Measurements from ENCODE around the gene CD63. TPM values are rescaled to one million over a fixed set of nuclear protein-coding genes. Genes with fewer than 3 reads are reported as not detected.
A peak's percentile ranks its signal among the peaks of the same experiment; 100 is the strongest.

Gene CD63
- total RNA-seq, 1 experiment from 2014 or later = 409 TPM

DNA sequence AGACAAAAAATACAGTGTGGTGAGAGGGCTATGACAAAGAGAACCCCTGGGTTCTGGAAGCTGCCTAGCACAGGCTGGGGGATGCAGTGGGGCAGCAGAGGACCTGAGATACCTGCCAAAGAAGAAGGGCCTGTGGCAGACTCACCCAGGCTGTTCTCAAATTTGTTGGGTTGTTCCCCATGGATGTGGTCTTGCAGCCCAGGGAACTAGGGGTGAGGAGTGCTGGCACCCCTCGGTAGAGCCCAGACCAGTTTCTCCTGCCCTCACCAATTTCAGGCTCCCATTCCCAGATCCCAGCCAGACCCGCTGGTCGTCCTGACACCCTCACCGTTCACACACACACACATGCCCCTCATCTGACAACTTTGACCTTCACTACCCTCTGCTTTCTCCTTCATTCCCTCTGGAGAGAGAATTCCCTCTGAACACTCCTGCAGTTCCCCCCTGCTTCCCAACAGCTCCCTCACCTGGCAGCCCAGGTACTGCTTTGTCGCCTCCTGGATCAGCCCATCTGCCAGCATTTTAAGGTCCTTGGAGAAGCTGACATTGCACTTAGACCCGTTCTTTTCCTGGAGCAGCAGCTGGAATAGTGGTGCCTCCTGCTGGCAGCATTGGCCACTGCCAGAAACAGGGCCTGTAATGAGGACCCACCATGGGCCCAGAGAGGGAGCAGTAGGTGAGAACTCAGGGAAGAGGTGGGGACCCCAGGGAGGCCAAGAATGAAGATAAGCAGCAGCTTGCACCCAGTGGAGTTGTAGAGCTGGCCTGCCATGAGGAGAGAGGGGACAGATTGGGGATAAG lies 8.2 kb upstream of the CD63 start (continued):
- TF ChIP-seq, protein P1, sequence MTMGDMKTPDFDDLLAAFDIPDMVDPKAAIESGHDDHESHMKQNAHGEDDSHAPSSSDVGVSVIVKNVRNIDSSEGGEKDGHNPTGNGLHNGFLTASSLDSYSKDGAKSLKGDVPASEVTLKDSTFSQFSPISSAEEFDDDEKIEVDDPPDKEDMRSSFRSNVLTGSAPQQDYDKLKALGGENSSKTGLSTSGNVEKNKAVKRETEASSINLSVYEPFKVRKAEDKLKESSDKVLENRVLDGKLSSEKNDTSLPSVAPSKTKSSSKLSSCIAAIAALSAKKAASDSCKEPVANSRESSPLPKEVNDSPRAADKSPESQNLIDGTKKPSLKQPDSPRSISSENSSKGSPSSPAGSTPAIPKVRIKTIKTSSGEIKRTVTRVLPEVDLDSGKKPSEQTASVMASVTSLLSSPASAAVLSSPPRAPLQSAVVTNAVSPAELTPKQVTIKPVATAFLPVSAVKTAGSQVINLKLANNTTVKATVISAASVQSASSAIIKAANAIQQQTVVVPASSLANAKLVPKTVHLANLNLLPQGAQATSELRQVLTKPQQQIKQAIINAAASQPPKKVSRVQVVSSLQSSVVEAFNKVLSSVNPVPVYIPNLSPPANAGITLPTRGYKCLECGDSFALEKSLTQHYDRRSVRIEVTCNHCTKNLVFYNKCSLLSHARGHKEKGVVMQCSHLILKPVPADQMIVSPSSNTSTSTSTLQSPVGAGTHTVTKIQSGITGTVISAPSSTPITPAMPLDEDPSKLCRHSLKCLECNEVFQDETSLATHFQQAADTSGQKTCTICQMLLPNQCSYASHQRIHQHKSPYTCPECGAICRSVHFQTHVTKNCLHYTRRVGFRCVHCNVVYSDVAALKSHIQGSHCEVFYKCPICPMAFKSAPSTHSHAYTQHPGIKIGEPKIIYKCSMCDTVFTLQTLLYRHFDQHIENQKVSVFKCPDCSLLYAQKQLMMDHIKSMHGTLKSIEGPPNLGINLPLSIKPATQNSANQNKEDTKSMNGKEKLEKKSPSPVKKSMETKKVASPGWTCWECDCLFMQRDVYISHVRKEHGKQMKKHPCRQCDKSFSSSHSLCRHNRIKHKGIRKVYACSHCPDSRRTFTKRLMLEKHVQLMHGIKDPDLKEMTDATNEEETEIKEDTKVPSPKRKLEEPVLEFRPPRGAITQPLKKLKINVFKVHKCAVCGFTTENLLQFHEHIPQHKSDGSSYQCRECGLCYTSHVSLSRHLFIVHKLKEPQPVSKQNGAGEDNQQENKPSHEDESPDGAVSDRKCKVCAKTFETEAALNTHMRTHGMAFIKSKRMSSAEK (CRISPR knock-in tag; IDR thresholded peaks at IDR 0.05; ENCODE audit: borderline replicate concordance) = no peak
- TF ChIP-seq, protein P2, sequence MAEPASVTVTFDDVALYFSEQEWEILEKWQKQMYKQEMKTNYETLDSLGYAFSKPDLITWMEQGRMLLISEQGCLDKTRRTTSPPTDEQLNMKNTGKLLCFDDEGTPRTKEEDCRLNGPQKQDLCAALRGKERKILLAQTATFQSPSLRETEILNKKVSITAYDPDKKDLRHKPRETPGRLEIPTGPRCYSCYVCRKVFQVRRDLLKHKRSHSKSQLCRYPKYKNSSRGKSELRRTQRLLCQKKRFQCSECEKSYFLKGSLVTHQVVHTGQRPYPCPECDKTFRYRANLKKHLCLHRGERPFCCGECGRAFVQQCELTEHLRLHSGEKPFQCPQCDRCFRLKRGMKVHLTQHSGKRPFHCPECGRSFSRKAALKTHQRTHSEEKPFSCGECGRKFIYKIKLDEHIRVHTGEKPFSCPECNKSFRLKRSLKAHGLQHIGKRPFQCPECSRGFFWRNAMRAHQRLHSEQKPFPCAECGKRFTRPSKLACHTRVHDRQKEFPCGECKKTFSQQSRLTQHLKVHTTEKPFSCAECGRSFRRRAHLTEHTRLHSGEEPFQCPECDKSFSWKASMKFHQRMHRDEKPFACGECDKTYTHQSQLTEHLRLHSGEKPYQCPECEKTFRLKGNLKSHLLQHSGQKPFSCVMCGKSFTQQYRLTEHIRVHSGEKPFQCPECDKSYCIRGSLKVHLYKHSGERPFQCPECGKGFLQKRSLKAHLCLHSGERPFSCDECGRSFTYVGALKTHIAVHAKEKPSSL (CRISPR knock-in tag; conservative IDR thresholded peaks at IDR 0.05) = no peak
- TF ChIP-seq ZNF219 (CRISPR knock-in tag; IDR thresholded peaks at IDR 0.05; ENCODE audit: borderline replicate concordance) = no peak
- 0 out of 2 replicates have a peak, but pooled peaks have one; percentile 19 for TF ChIP-seq FOXK1 (CRISPR knock-in tag; IDR thresholded peaks at IDR 0.05)
- TF ChIP-seq NFE2L1 (CRISPR knock-in tag; IDR thresholded peaks at IDR 0.05) = no peak
- TF ChIP-seq, protein P3, sequence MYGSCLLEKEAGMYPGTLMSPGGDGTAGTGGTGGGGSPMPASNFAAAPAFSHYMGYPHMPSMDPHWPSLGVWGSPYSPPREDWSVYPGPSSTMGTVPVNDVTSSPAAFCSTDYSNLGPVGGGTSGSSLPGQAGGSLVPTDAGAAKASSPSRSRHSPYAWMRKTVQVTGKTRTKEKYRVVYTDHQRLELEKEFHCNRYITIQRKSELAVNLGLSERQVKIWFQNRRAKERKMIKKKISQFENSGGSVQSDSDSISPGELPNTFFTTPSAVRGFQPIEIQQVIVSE (CRISPR knock-in tag; IDR thresholded peaks at IDR 0.05; ENCODE audit: borderline replicate concordance) = no peak
- TF ChIP-seq ESRRA (CRISPR knock-in tag; IDR thresholded peaks at IDR 0.05; ENCODE audit: borderline replicate concordance) = peak; percentile 83; the same call in 1 of the 2 replicates
- TF ChIP-seq CREB1 (CRISPR knock-in tag; IDR thresholded peaks at IDR 0.05) = no peak
- no peak for TF ChIP-seq PRRX2 (CRISPR knock-in tag; IDR thresholded peaks at IDR 0.05)
- no peak for TF ChIP-seq CBFB (CRISPR knock-in tag; IDR thresholded peaks at IDR 0.05; ENCODE audit: low read depth)
- TF ChIP-seq GRHL2 (CRISPR knock-in tag; IDR thresholded peaks at IDR 0.05; ENCODE audit: insufficient replicate concordance, severe bottlenecking) = no peak
- TF ChIP-seq, protein P4, sequence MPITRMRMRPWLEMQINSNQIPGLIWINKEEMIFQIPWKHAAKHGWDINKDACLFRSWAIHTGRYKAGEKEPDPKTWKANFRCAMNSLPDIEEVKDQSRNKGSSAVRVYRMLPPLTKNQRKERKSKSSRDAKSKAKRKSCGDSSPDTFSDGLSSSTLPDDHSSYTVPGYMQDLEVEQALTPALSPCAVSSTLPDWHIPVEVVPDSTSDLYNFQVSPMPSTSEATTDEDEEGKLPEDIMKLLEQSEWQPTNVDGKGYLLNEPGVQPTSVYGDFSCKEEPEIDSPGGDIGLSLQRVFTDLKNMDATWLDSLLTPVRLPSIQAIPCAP (CRISPR knock-in tag; IDR thresholded peaks at IDR 0.05) = no peak
- TF ChIP-seq TEAD1 (CRISPR knock-in tag; IDR thresholded peaks at IDR 0.05) = no peak; the same call in 1 of the 2 replicates
- TF ChIP-seq, protein P5, sequence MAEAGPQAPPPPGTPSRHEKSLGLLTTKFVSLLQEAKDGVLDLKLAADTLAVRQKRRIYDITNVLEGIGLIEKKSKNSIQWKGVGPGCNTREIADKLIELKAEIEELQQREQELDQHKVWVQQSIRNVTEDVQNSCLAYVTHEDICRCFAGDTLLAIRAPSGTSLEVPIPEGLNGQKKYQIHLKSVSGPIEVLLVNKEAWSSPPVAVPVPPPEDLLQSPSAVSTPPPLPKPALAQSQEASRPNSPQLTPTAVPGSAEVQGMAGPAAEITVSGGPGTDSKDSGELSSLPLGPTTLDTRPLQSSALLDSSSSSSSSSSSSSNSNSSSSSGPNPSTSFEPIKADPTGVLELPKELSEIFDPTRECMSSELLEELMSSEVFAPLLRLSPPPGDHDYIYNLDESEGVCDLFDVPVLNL (CRISPR knock-in tag; IDR thresholded peaks at IDR 0.05; ENCODE audit: borderline replicate concordance, low read depth) = no peak
- TF ChIP-seq ETV6 (CRISPR knock-in tag; IDR thresholded peaks at IDR 0.05) = 0 out of 2 replicates have a peak, but pooled peaks have one; percentile 16
- no peak for TF ChIP-seq OVOL2 (CRISPR knock-in tag; IDR thresholded peaks at IDR 0.05; ENCODE audit: borderline replicate concordance)
- no peak for TF ChIP-seq SMAD4 (CRISPR knock-in tag; IDR thresholded peaks at IDR 0.05)
- TF ChIP-seq, protein P6, sequence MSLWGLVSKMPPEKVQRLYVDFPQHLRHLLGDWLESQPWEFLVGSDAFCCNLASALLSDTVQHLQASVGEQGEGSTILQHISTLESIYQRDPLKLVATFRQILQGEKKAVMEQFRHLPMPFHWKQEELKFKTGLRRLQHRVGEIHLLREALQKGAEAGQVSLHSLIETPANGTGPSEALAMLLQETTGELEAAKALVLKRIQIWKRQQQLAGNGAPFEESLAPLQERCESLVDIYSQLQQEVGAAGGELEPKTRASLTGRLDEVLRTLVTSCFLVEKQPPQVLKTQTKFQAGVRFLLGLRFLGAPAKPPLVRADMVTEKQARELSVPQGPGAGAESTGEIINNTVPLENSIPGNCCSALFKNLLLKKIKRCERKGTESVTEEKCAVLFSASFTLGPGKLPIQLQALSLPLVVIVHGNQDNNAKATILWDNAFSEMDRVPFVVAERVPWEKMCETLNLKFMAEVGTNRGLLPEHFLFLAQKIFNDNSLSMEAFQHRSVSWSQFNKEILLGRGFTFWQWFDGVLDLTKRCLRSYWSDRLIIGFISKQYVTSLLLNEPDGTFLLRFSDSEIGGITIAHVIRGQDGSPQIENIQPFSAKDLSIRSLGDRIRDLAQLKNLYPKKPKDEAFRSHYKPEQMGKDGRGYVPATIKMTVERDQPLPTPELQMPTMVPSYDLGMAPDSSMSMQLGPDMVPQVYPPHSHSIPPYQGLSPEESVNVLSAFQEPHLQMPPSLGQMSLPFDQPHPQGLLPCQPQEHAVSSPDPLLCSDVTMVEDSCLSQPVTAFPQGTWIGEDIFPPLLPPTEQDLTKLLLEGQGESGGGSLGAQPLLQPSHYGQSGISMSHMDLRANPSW (CRISPR knock-in tag; conservative IDR thresholded peaks at IDR 0.05; ENCODE audit: low read depth) = no peak
- no peak for TF ChIP-seq NR3C1 (CRISPR knock-in tag; conservative IDR thresholded peaks at IDR 0.05; ENCODE audit: low read depth)
- TF ChIP-seq ZNF396 (CRISPR knock-in tag; IDR thresholded peaks at IDR 0.05; ENCODE audit: borderline replicate concordance) = no peak
- TF ChIP-seq, protein P7, sequence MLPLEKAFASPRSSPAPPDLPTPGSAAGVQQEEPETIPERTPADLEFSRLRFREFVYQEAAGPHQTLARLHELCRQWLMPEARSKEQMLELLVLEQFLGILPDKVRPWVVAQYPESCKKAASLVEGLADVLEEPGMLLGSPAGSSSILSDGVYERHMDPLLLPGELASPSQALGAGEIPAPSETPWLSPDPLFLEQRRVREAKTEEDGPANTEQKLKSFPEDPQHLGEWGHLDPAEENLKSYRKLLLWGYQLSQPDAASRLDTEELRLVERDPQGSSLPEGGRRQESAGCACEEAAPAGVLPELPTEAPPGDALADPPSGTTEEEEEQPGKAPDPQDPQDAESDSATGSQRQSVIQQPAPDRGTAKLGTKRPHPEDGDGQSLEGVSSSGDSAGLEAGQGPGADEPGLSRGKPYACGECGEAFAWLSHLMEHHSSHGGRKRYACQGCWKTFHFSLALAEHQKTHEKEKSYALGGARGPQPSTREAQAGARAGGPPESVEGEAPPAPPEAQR (CRISPR knock-in tag; IDR thresholded peaks at IDR 0.05) = no peak
- TF ChIP-seq, protein P8, sequence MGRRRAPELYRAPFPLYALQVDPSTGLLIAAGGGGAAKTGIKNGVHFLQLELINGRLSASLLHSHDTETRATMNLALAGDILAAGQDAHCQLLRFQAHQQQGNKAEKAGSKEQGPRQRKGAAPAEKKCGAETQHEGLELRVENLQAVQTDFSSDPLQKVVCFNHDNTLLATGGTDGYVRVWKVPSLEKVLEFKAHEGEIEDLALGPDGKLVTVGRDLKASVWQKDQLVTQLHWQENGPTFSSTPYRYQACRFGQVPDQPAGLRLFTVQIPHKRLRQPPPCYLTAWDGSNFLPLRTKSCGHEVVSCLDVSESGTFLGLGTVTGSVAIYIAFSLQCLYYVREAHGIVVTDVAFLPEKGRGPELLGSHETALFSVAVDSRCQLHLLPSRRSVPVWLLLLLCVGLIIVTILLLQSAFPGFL (CRISPR knock-in tag; IDR thresholded peaks at IDR 0.05; ENCODE audit: borderline replicate concordance) = no peak

Data from WTC11 (cell line).